ENCODE data around the gene LCT. TPM values are rescaled to one million over a fixed set of nuclear protein-coding genes. Genes with fewer than 3 reads are reported as not detected.

The LCT gene
- total and polyA plus RNA-seq, 2 of the 13 experiments (the other 11 are each of a cell fraction or from before 2014, with no cell fraction given): not detected

DNA sequence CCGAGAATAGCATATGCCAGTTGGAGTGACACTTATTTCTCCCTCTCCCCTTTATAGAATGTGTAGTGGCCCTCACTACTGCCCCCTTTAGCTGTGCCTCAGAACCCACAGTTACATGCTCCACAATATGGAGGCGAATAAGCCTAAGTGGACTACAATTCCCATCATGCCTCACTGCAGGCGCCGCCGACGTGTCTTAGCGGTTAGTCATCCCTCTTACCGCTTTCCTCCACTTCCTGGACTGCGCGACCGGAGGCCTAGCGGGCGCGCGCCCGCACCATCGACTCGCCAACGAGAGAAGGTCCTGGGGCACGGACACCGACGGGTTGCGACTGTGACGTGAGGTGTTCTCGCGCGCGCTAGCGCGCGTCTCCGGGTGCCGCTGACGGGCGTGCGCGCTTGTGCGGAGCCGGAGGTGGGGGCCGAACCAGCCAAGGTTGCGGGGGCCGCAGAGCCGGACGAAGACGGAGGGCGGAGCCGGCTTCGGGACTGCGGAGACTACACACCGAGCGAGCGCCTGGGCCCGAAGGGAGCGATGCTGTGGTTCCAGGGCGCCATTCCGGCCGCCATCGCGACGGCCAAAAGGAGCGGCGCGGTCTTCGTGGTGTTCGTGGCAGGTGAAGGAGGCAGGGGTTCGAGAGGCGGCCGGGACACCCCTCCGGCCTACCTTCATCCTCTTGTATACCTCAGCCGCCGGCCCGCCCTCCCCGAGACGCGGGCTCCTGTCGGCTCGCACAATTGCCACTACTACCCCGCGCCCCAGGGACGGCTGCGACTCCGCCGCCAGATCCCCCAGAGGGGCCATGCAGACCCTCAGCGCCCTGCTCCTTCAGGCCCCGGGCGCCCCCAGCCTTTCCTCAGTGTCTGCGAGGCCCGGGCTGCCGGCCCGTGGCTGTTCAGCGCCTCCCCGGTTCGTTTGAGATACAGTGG, 95.3 kb downstream of the LCT start, which contains the start of gene UBXN4 (continued):
- TF ChIP-seq, protein P1, sequence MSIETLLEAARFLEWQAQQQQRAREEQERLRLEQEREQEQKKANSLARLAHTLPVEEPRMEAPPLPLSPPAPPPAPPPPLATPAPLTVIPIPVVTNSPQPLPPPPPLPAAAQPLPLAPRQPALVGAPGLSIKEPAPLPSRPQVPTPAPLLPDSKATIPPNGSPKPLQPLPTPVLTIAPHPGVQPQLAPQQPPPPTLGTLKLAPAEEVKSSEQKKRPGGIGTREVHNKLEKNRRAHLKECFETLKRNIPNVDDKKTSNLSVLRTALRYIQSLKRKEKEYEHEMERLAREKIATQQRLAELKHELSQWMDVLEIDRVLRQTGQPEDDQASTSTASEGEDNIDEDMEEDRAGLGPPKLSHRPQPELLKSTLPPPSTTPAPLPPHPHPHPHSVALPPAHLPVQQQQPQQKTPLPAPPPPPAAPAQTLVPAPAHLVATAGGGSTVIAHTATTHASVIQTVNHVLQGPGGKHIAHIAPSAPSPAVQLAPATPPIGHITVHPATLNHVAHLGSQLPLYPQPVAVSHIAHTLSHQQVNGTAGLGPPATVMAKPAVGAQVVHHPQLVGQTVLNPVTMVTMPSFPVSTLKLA (IDR thresholded peaks at IDR 0.05): peak; percentile 49
- TF ChIP-seq KDM1A (CRISPR knock-in tag; IDR thresholded peaks at IDR 0.05): peak; percentile 74; the same call in 1 of the 2 replicates
- TF ChIP-seq, protein P2, sequence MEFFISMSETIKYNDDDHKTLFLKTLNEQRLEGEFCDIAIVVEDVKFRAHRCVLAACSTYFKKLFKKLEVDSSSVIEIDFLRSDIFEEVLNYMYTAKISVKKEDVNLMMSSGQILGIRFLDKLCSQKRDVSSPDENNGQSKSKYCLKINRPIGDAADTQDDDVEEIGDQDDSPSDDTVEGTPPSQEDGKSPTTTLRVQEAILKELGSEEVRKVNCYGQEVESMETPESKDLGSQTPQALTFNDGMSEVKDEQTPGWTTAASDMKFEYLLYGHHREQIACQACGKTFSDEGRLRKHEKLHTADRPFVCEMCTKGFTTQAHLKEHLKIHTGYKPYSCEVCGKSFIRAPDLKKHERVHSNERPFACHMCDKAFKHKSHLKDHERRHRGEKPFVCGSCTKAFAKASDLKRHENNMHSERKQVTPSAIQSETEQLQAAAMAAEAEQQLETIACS (CRISPR knock-in tag; IDR thresholded peaks at IDR 0.05): peak; percentile 100
- peak; percentile 74 for TF ChIP-seq ZBTB21 (CRISPR knock-in tag; IDR thresholded peaks at IDR 0.05)
- TF ChIP-seq CCDC6 (CRISPR knock-in tag; IDR thresholded peaks at IDR 0.05): peak; percentile 92
- no peak for TF ChIP-seq ZNF20 (CRISPR knock-in tag; IDR thresholded peaks at IDR 0.05)
- no peak for TF ChIP-seq NFIB (CRISPR knock-in tag; IDR thresholded peaks at IDR 0.05; ENCODE audit: borderline replicate concordance)
- TF ChIP-seq TGIF2 (CRISPR knock-in tag; IDR thresholded peaks at IDR 0.05): peak; percentile 82; the same call in 1 of the 2 replicates
- TF ChIP-seq ZNF572 (CRISPR knock-in tag; IDR thresholded peaks at IDR 0.05): no peak
- TF ChIP-seq, protein P3, sequence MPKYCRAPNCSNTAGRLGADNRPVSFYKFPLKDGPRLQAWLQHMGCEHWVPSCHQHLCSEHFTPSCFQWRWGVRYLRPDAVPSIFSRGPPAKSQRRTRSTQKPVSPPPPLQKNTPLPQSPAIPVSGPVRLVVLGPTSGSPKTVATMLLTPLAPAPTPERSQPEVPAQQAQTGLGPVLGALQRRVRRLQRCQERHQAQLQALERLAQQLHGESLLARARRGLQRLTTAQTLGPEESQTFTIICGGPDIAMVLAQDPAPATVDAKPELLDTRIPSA (CRISPR knock-in tag; IDR thresholded peaks at IDR 0.05; ENCODE audit: borderline replicate concordance): no peak
- peak; percentile 80 for TF ChIP-seq IRF9 (CRISPR knock-in tag; IDR thresholded peaks at IDR 0.05; ENCODE audit: borderline replicate concordance)
- no peak for TF ChIP-seq NFKBIZ (CRISPR knock-in tag; IDR thresholded peaks at IDR 0.05)
- peak; percentile 92; the same call in 1 of the 2 replicates for TF ChIP-seq TBX2 (CRISPR knock-in tag; IDR thresholded peaks at IDR 0.05; ENCODE audit: borderline replicate concordance)
- TF ChIP-seq ATF2 (CRISPR knock-in tag; IDR thresholded peaks at IDR 0.05): peak; percentile 91
- peak; percentile 33 for TF ChIP-seq ZNF781 (CRISPR knock-in tag; IDR thresholded peaks at IDR 0.05; ENCODE audit: borderline replicate concordance, not compliant biosample characterization)
- peak; percentile 87 for TF ChIP-seq MYC (CRISPR knock-in tag; IDR thresholded peaks at IDR 0.05; ENCODE audit: borderline replicate concordance)
- TF ChIP-seq ZBTB7A (CRISPR knock-in tag; IDR thresholded peaks at IDR 0.05): peak; percentile 69; the same call in 1 of the 2 replicates
- TF ChIP-seq CREBL2 (CRISPR knock-in tag; IDR thresholded peaks at IDR 0.05; ENCODE audit: borderline replicate concordance): peak; percentile 80; the same call in 1 of the 2 replicates
- TF ChIP-seq MED13 (CRISPR knock-in tag; IDR thresholded peaks at IDR 0.05): 0 out of 2 replicates have a peak, but pooled peaks have one; percentile 34
- peak; percentile 47; the same call in 1 of the 2 replicates for TF ChIP-seq FOXA3 (CRISPR knock-in tag; IDR thresholded peaks at IDR 0.05)
- no peak for TF ChIP-seq REL (CRISPR knock-in tag; conservative IDR thresholded peaks at IDR 0.05)
- TF ChIP-seq, protein P4, sequence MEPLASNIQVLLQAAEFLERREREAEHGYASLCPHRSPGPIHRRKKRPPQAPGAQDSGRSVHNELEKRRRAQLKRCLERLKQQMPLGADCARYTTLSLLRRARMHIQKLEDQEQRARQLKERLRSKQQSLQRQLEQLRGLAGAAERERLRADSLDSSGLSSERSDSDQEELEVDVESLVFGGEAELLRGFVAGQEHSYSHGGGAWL (CRISPR knock-in tag; IDR thresholded peaks at IDR 0.05): no peak; the same call in 1 of the 2 replicates

Data from HepG2 (cell line).